Measurements from ENCODE around the gene MC5R.

MC5R gene

GRCh38 chr18:13823707-13824395 lies at the start of gene MC5R:
MC5R (plus strand) TSS chr18:13824149; CDS start chr18:13825766, 1,617 bp downstream.
- Histone ChIP-seq H2AFZ (ENCODE audit: low read length, unreplicated experiment) (no peak within 1 kb of the TSS), H3K79me2 (ENCODE audit: control insufficient read depth, insufficient read depth, low read length, unreplicated experiment) (no peaks in the 10 kb centered on the region), H3K4me1 (ENCODE audit: control insufficient read depth, insufficient read depth, low read length, unreplicated experiment) (no peaks in the 10 kb centered on the region), H3K4me3 (ENCODE audit: low read depth, low read length) (peak within 1 kb of the TSS; percentile 72), H3K27me3 (ENCODE audit: insufficient read depth, low read length) (peaks cover 71% of the 10 kb centered on the region), H3K36me3 (ENCODE audit: insufficient read depth, low read length) (no peaks in the 10 kb centered on the region), H3K27ac (ENCODE audit: low read depth, low read length) (no peak within 1 kb of the TSS)

- Histone ChIP-seq H3K27me3 (ENCODE audit: insufficient read depth, low read length) (peaks cover 37% of the 10 kb centered on the region), H3K79me2 (ENCODE audit: control insufficient read depth, insufficient read depth, low read length, unreplicated experiment) (no peaks in the 10 kb centered on the region), H3K4me1 (ENCODE audit: control insufficient read depth, insufficient read depth, low read length, unreplicated experiment) (no peaks in the 10 kb centered on the region), H3K27ac (ENCODE audit: low read depth, low read length) (no peak overlapping the region), H2AFZ (ENCODE audit: low read length, unreplicated experiment) (no peak overlapping the region), H3K4me3 (ENCODE audit: low read depth, low read length) (no peak overlapping the region), H3K36me3 (ENCODE audit: insufficient read depth, low read length) (no peaks in the 10 kb centered on the region)
These were observed 48.9 kb upstream of the MC5R start for GRCh38 chr18:13775058-13775457.

- Histone ChIP-seq H3K79me2 (ENCODE audit: control insufficient read depth, insufficient read depth, low read length, unreplicated experiment) (no peaks in the 10 kb centered on the region), H3K4me3 (ENCODE audit: low read depth, low read length) (no peak overlapping the region), H3K36me3 (ENCODE audit: insufficient read depth, low read length) (no peaks in the 10 kb centered on the region), H3K27me3 (ENCODE audit: insufficient read depth, low read length) (peaks cover 31% of the 10 kb centered on the region), H3K27ac (ENCODE audit: low read depth, low read length) (no peak overlapping the region), H3K4me1 (ENCODE audit: control insufficient read depth, insufficient read depth, low read length, unreplicated experiment) (no peaks in the 10 kb centered on the region), H2AFZ (ENCODE audit: low read length, unreplicated experiment) (no peak overlapping the region)
These were observed 32.8 kb upstream of the MC5R start for GRCh38 chr18:13791181-13791580.

- H3K36me3 ChIP-seq (ENCODE audit: insufficient read depth, low read length): no peaks in the 10 kb centered on the region
These were observed 30.1 kb upstream of the MC5R start for GRCh38 chr18:13793819-13794218.

GRCh38 chr18:13796515-13796914 lies 27.4 kb upstream of the MC5R start:
- H3K4me1 ChIP-seq (ENCODE audit: control insufficient read depth, insufficient read depth, low read length, unreplicated experiment): peaks cover 3% of the 10 kb centered on the region
- H3K27me3 ChIP-seq (ENCODE audit: insufficient read depth, low read length): peaks cover 41% of the 10 kb centered on the region
- no peaks in the 10 kb centered on the region for H3K36me3 ChIP-seq (ENCODE audit: insufficient read depth, low read length)
- no peak overlapping the region for H3K27ac ChIP-seq (ENCODE audit: low read depth, low read length)
- H3K4me3 ChIP-seq (ENCODE audit: low read depth, low read length): no peak overlapping the region
- H3K79me2 ChIP-seq (ENCODE audit: control insufficient read depth, insufficient read depth, low read length, unreplicated experiment): no peaks in the 10 kb centered on the region
- no peak overlapping the region for H2AFZ ChIP-seq (ENCODE audit: low read length, unreplicated experiment)

More at GRCh38 chr18:13793819-13794218, 30.1 kb upstream of the MC5R start:
- Histone ChIP-seq H3K79me2 (ENCODE audit: control insufficient read depth, insufficient read depth, low read length, unreplicated experiment) (no peaks in the 10 kb centered on the region), H3K4me3 (ENCODE audit: low read depth, low read length) (no peak overlapping the region), H2AFZ (ENCODE audit: low read length, unreplicated experiment) (no peak overlapping the region), H3K27ac (ENCODE audit: low read depth, low read length) (no peak overlapping the region), H3K27me3 (ENCODE audit: insufficient read depth, low read length) (peaks cover 35% of the 10 kb centered on the region), H3K4me1 (ENCODE audit: control insufficient read depth, insufficient read depth, low read length, unreplicated experiment) (no peaks in the 10 kb centered on the region)

GRCh38 chr18:13797157-13797611 lies 26.8 kb upstream of the MC5R start:
- H3K79me2 ChIP-seq (ENCODE audit: control insufficient read depth, insufficient read depth, low read length, unreplicated experiment): no peaks in the 10 kb centered on the region
- no peak overlapping the region for H3K27ac ChIP-seq (ENCODE audit: low read depth, low read length)
- H3K27me3 ChIP-seq (ENCODE audit: insufficient read depth, low read length): peaks cover 44% of the 10 kb centered on the region
- H3K4me1 ChIP-seq (ENCODE audit: control insufficient read depth, insufficient read depth, low read length, unreplicated experiment): peaks cover 3% of the 10 kb centered on the region
- H2AFZ ChIP-seq (ENCODE audit: low read length, unreplicated experiment): no peak overlapping the region
- no peaks in the 10 kb centered on the region for H3K36me3 ChIP-seq (ENCODE audit: insufficient read depth, low read length)
- H3K4me3 ChIP-seq (ENCODE audit: low read depth, low read length): no peak overlapping the region

- H3K4me3 ChIP-seq (ENCODE audit: low read depth, low read length): no peak overlapping the region
- no peaks in the 10 kb centered on the region for H3K79me2 ChIP-seq (ENCODE audit: control insufficient read depth, insufficient read depth, low read length, unreplicated experiment)
- H2AFZ ChIP-seq (ENCODE audit: low read length, unreplicated experiment): no peak overlapping the region
- H3K27me3 ChIP-seq (ENCODE audit: insufficient read depth, low read length): peaks cover 65% of the 10 kb centered on the region
- H3K36me3 ChIP-seq (ENCODE audit: insufficient read depth, low read length): no peaks in the 10 kb centered on the region
- peaks cover 3% of the 10 kb centered on the region for H3K4me1 ChIP-seq (ENCODE audit: control insufficient read depth, insufficient read depth, low read length, unreplicated experiment)
- H3K27ac ChIP-seq (ENCODE audit: low read depth, low read length): no peak overlapping the region
These were observed 24.6 kb upstream of the MC5R start for GRCh38 chr18:13799396-13799795.

GRCh38 chr18:13800505-13801259 lies 23.3 kb upstream of the MC5R start:
- Histone ChIP-seq H3K27me3 (ENCODE audit: insufficient read depth, low read length) (peaks cover 78% of the 10 kb centered on the region), H3K79me2 (ENCODE audit: control insufficient read depth, insufficient read depth, low read length, unreplicated experiment) (no peaks in the 10 kb centered on the region), H2AFZ (ENCODE audit: low read length, unreplicated experiment) (no peak overlapping the region), H3K4me1 (ENCODE audit: control insufficient read depth, insufficient read depth, low read length, unreplicated experiment) (peaks cover 3% of the 10 kb centered on the region), H3K4me3 (ENCODE audit: low read depth, low read length) (peak overlapping the region; percentile 72), H3K27ac (ENCODE audit: low read depth, low read length) (no peak overlapping the region), H3K36me3 (ENCODE audit: insufficient read depth, low read length) (no peaks in the 10 kb centered on the region)

- Histone ChIP-seq H3K27me3 (ENCODE audit: insufficient read depth, low read length) (peaks cover 81% of the 10 kb centered on the region), H3K4me3 (ENCODE audit: low read depth, low read length) (peak overlapping the region; percentile 72), H3K79me2 (ENCODE audit: control insufficient read depth, insufficient read depth, low read length, unreplicated experiment) (no peaks in the 10 kb centered on the region), H3K27ac (ENCODE audit: low read depth, low read length) (no peak overlapping the region), H3K36me3 (ENCODE audit: insufficient read depth, low read length) (no peaks in the 10 kb centered on the region), H2AFZ (ENCODE audit: low read length, unreplicated experiment) (peak overlapping the region; percentile 85), H3K4me1 (ENCODE audit: control insufficient read depth, insufficient read depth, low read length, unreplicated experiment) (peaks cover 3% of the 10 kb centered on the region)
These were observed 22.7 kb upstream of the MC5R start for GRCh38 chr18:13801260-13801601.

- Histone ChIP-seq H3K4me3 (ENCODE audit: low read depth, low read length) (no peak overlapping the region), H2AFZ (ENCODE audit: low read length, unreplicated experiment) (no peak overlapping the region), H3K27me3 (ENCODE audit: insufficient read depth, low read length) (peaks cover 83% of the 10 kb centered on the region), H3K79me2 (ENCODE audit: control insufficient read depth, insufficient read depth, low read length, unreplicated experiment) (no peaks in the 10 kb centered on the region), H3K4me1 (ENCODE audit: control insufficient read depth, insufficient read depth, low read length, unreplicated experiment) (peaks cover 3% of the 10 kb centered on the region), H3K27ac (ENCODE audit: low read depth, low read length) (no peak overlapping the region), H3K36me3 (ENCODE audit: insufficient read depth, low read length) (no peaks in the 10 kb centered on the region)
These were observed 19.6 kb upstream of the MC5R start for GRCh38 chr18:13804305-13804704.

All from ACC112 (cell line).